ENCODE measurements around the gene ACADSB.

The ACADSB gene

DNA sequence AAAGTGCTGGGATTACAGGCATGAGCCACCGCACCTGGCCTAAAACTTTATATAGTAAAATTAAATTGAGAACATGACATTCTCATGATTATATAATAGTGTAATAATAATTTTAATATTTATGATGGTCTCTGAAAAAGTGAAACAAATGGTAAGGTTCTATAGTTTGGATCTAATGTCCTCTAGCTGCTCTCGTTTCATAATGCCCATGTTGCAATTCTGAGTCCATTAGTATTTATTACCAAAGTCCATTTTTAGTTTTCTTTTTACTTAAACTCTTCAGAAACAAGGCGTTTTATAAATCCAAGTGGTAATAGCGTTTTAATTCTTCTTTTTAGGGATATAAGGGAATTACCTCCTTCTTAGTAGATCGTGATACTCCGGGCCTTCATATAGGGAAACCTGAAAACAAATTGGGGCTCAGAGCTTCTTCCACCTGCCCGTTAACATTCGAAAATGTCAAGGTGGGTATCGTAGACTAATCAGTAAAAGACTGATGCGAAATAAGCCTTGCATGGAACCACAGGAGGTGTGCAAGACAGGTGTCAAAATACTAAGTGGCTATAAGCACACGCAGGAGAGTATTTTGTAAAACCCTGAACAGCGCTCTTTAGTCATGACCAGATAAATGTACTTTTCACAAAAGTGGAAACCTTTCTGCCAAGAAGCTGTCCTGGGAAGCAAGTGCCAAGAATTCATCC is 34.1 kb downstream of the ACADSB start:
- DNase-seq (ENCODE audit: low read depth) = no peak

DNA sequence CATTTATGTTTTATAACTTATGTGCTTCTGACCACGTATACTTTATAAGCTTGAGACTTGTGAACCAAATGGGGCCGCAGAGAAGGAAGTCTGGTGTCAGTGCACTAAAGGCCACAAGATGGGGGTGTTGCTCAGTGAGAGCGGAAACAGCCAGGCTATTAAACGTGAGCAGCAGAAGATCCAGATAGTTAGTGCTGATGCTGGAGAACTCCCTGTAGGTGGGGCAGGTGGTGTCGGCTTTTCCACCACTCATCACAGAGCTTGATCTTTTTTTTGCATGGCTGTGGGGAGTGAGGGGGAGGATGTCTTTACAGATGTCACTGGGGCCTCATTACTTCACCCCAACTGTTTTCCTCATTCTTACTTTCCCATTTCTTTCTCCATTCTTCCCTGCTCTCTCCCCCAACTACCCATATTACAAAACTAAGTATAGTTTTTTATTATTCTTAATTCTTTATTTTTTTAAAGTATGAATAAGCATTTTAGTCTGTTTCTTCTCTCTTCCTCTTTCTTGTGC is 34.7 kb downstream of the ACADSB start:
- no peak for DNase-seq (ENCODE audit: low read depth)

GRCh38 chr10:123044391-123044790 is 35.6 kb downstream of the ACADSB start:
- DNase-seq (ENCODE audit: low read depth) = no peak

- no peak for DNase-seq (ENCODE audit: low read depth)
Measured at GRCh38 chr10:123045961-123046731, 37.3 kb downstream of the ACADSB start.

DNA sequence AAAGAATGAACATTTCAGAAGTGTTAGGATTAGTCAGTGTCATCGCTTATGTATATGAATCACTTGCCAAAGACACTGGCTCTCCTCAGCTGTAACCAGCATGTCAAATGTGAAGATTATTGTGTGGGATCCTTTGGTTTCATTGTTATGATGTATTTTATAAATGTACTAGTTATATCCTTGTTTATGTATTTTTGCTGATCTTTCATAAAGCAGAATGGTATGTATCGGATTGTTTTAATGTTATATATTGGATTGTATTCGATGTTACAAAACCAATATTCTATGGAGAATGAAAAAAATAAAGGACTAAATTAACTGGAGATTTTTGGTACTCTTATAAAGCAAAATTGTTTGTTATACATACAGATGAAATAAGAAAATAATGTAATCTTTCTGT is 49.2 kb downstream of the ACADSB start:
- DNase-seq (ENCODE audit: low read depth) = no peak

- no peak for DNase-seq (ENCODE audit: low read depth)
Measured at GRCh38 chr10:123061865-123062264, 53.1 kb downstream of the ACADSB start.

DNA sequence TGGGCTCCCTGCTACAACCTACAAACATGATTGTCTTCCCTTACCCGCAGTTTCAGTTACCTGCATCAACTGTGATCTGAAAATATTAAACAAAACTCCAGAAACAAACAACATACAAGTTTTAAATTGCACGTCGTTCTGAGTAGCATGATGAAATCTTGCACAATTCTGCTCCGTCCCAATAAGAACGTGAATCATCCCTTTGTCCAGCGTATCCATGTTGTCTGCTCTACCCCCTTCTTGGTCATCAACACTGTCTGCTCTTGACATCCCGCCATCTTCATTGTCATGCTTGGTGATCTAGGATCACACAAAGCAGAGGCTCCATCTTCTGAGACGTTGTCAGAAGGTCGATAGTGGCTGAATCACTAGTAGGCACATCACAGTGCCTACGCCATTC is 53.9 kb downstream of the ACADSB start:
- no peak for DNase-seq (ENCODE audit: low read depth)

DNA sequence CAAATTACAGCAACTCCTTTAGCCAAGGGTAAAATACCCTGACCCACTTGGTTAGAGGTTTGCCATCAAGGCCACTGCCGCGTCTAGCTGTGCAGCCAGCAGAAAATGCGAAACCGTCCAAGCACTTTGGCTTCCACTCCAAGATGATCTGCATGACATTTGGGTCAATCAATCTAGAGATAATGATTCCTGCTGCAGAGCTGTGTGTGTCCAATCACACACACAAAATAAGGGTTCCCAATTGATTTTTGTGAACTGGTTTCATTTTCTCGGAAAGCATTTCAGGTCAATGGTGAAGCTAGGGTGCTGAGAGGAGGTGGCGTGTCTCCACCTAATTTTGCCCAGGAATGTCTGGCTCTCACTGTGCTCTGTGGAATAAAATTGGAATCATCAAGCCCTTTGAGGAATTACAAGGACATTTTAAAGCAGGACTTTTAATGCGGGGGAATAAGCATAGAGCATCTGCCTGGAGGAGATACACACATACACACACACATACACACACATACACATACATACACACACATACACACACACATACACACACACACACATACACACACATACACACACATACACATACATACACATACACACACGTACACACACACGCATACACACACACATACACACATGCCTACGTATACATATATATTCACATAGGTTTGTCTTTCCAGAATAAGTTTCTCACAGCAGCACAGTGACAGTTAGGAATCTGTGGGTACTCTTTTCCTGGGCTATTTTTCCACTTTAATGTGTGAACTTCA is 59.5 kb downstream of the ACADSB start:
- DNase-seq (ENCODE audit: low read depth) = no peak

GRCh38 chr10:123069246-123069986 is 60.6 kb downstream of the ACADSB start:
- no peak for DNase-seq (ENCODE audit: low read depth)

GRCh38 chr10:123073187-123073586 is 64.4 kb downstream of the ACADSB start:
- DNase-seq (ENCODE audit: low read depth) = no peak

DNA sequence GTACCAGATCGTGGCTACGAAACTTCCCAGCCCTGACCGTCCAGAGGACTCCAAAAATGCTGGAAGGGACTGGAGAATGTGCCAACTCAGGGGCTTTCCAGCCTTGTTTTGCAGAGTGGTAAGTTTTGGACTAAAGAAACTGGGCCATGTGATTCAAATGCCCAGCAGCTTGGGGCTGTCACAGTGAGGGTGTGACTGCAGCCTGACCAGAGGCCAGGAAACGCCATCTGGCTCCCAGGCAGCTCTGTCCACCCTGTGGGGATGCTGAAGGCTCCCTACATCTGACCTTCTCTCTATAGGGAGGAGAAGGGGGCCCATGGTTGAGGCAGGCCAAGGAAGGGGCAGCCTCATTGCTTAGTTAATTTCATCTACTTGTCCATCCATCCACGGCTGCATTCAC is 65.4 kb downstream of the ACADSB start:
- no peak for DNase-seq (ENCODE audit: low read depth)

DNA sequence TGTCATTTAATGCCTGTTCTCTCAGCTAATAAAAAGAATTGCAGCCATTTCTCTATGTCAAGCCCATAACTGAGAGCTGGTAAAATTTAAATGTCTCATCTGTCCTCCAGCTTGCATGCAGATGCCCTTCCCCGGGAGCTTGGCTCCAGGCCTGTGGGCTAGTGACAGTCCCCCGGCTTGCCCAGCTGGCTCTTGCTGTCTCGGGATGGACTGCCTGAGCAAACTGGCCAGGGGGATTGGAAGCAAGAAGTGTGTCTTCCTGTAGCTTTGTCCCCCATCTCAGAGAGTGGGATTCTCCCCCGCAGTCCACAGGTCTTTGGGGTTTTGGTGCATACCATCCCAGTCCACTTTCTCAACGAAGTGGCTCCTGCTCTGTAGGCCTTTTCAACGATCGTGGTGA is 73.1 kb downstream of the ACADSB start:
- DNase-seq (ENCODE audit: low read depth) = no peak

- no peak for DNase-seq (ENCODE audit: low read depth)
Measured at GRCh38 chr10:123083811-123084210, 75.0 kb downstream of the ACADSB start.

DNA sequence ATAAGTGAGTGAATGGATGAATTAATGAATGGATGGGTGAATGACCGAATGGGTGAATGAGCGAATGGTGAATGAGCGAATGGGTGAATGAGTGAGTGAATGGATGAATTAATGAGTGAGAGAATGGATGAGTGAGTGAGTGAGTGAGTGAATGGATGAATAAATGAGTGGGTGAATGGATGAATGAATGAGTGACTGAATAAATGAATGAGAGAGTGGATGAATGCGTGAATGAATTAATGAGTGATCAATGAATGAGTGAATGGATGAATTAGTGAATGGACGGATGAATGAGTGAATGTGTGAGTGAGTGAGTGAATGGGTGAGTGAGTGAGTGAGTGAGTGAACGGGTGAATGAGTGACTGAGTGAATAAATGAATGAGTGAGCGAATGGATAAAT is 77.5 kb downstream of the ACADSB start:
- no peak for DNase-seq (ENCODE audit: low read depth)

DNA sequence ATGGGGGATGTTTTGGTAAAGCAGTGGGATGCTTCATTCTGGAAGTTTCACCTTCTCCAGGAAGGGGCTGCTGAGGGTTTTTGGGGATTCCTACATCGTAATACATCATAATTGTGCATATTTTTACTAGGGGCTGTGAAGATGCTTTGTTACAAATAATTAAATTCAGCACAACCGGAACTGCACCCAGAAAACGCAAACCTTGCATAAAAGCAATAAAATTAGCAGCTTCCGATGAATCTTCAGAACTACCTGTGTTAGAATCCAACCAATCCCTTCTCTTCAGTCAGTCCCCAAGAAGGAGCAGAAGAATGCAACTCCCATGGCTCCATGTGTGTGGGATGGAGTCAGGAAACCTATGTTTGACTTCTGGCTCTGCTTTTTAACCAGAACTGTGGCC is 78.5 kb downstream of the ACADSB start:
- DNase-seq (ENCODE audit: low read depth) = no peak

DNA sequence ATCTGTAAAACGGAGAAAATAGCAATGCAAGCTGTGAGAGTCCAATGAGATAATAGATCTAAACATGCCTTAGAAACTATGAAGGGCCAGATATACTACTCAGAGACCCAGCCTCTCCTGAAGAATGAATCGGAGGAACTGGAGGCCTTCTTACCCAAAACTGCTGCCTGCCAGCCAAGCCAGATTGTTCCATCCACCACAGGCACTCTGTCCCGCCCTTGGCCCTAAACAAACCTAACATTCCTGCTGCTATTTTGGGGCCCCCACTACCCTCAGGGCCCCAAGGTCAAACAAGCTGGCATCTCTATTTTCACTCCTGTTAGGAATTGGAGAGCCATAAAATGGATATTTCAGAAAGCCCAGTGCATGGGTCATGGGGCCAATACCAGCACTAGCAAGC is 79.0 kb downstream of the ACADSB start:
- no peak for DNase-seq (ENCODE audit: low read depth)

DNA sequence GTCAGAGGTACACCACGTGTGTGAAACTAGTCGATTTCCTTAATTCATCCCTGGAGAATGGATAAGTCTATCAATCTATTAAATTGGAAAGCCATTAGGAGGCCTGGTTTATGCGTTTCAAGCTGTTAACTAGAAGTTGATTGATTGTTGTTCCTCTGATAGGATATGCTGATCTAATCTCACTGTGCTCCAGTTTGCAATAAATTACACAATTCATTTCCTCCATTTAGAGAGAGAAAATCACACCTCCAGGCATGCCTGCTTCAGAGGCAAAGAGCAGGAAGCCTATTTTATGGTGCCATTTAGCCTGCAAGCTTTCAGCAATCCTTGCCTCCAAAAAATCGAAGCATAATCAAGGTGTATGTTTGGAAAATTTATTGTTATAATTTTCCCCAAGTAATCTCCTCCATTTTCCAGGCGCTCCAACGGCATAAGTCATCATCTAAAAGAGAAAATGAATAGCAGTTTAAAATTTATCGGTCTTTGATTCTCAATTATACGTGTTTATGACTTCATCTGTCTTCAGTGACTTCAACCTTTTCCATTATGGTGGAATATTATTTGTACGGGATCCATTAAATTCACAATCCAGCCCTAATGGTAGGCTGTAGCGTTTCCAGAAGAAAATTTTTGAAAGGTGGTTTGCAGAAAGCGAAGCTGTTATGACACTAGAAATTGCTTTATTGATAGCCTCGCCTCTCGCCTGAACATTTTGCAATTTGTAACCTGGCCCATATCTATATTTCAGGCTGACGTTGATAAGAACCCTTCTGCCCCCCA is 84.0 kb downstream of the ACADSB start:
- no peak for DNase-seq (ENCODE audit: low read depth)

DNA sequence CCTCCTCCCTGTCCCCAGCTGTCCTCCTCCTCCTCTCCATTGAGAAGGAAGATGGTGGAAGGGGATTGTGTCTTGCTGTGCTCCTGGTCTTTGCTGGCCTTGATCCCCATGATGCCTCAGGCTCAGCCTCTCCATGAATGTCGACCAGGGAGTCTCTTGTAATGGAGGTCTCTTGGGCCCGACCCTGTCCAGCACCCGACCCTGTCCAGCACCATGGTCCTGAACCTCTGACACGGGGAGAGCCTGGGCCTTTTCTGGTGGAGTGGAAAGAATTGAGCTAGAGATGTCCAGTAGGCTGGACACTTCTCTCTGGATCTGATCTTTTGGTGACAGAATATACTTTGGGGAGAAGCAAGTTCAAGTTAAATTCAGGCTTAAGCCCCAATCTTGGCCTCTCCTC is 84.7 kb downstream of the ACADSB start:
- no peak for DNase-seq (ENCODE audit: low read depth)

GRCh38 chr10:123096452-123096851 is 87.6 kb downstream of the ACADSB start:
- no peak for DNase-seq (ENCODE audit: low read depth)

DNA sequence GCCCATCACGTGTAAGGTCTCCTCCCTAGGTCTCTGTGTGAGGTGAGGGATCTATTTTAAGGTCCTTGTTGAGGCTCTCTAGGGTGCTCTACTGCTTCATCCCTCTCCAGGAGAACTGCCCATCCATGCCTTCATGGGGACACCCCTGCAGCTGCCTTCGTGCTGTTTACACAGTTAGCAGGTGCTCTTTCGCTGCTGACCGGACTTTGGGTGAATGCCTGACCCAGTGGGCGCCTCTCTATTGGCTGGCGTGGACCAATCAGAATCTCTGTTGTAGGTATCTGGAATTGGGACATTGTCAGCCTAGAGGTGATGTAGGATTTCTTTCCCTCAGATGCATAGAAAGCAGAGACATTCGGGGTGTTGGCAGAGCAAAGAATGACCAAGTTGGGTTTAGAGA is 88.2 kb downstream of the ACADSB start:
- no peak for DNase-seq (ENCODE audit: low read depth)

- no peak for DNase-seq (ENCODE audit: low read depth)
Measured at GRCh38 chr10:123100030-123100762, 91.4 kb downstream of the ACADSB start.

Measured in activated T-helper 1 cell treated with Interleukin-2 at 50 U/mL for 16 hours (primary cell).